GM21367 (cell line): ENCODE results near the gene SOST.

Source experiments
- ATAC-seq: cut with Tn5 transposase; IDR thresholded peaks from one replicate; pipeline ENCODE4 v1.9.1; 2021; ENCODE audit not compliant: unreplicated experiment

Gene SOST

GRCh38 chr17:43745541-43745940 is 13.1 kb downstream of the SOST start:
- ATAC-seq, result no peak

DNA sequence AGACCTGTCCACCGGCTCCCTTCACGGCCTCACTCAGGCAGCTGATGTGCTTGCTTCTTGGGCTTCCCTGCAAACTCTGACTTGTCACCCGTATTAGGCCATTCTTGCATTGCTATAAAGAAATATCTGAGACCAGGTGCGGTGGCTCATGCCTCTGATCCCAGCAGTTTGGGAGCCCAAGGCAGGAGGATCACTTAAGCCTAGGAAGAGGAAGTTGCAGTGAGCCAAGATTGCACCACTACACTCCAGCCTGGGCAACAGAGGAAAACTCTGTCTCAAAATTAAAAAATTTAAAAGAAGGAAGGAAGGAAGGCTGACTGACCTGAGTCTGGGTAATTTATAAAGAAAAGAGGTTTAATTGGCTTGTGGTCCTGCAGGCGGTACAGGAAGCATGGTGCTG is 17.0 kb downstream of the SOST start:
- ATAC-seq, result no peak

DNA sequence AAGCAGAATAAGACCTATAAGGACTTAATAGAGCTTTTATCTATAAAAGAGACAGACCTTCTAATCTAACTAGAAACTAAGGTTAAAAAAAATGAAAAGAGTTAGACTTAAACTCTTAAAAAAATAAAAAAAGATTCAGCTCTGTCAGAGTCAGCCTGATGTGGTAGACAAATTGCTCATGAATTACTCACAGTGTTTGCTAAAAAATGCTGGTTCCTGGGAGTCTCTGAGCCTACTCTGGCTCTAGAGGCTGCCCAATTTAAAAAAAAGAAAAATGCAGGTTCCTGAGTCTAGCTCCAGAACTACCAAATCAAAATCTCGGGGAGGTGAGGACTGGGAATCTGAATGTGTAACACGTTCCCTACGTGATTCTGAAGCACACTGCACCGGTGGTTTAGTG is 18.1 kb downstream of the SOST start:
- no peak for ATAC-seq

GRCh38 chr17:43737722-43738121 is 20.9 kb downstream of the SOST start:
- no peak for ATAC-seq

DNA sequence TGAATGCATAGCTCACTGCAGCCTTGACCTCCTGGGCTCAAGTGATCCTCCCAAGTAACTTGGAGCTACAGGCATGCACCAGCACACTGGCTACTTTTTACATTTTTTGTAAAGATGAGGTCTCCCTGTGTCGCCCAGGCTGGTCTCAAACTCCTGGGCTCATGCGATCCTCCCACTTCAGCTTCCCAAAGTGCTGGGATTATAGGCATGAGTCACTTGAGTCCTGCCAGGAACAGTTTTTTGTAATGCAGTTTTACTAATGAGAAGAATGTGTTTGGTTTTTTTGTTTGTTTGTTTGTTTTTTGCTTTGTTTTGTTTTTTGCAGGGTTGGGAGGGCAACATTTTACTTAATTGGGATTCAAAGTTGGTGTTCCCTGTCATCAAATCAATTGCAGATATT is 22.2 kb downstream of the SOST start:
- ATAC-seq, result no peak

- ATAC-seq, result no peak
Observed at GRCh38 chr17:43734376-43734775, 24.2 kb downstream of the SOST start.

GRCh38 chr17:43733956-43734355 is 24.6 kb downstream of the SOST start:
- no peak for ATAC-seq

DNA sequence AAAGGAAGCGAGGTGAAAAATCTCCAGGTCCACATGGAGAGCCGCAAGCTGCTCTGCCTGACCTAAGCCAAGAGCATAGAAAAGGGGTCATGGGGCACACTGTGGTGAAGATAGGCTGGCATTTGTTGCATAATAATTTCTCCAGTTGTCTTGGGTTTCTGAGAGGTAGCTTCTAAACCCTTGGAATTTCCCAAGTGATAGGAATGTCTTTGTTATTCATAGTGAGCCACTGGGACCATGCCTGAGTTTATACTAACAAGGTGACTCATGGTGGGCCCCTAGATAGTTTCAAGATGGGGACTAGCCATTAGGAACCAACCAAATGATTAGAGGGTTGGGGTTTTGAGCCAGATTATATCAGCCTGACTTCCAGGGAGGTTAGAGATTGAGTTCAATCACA is 25.6 kb downstream of the SOST start:
- no peak for ATAC-seq

GRCh38 chr17:43728081-43728480 is 30.5 kb downstream of the SOST start:
- ATAC-seq, result no peak

DNA sequence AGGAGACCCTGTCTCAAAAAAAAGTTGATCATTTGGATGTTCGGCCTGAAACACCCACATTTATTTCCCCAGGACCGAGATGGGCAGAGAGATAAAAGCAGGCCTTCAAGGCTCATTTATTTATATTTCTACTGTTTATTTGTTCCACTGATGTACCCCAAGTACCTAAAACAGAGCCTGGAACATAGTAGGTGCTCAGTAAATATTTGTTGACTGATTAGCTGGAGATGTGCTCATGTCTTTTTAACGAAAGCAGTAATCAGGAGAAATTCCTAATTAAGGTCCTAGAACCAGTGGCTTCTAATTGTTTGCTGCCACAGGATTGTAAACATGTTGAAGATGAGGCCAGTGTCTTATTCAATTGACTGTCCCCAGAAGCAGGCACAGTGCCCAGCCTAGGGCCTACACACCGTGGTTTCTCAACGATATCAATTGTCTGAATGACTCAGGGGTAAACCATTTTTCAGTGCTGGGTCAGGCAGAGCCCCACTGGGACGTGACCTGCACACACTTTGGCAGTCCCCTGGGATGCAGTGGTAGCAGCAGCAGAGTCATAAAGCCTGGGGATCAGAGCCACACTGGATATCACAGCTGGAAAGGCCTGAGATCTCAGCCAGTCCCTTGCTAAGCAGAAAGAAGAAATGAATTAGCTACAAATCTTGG is 34.8 kb downstream of the SOST start:
- no peak for ATAC-seq

GRCh38 chr17:43722870-43723665 is 35.5 kb downstream of the SOST start:
- ATAC-seq, result no peak

DNA sequence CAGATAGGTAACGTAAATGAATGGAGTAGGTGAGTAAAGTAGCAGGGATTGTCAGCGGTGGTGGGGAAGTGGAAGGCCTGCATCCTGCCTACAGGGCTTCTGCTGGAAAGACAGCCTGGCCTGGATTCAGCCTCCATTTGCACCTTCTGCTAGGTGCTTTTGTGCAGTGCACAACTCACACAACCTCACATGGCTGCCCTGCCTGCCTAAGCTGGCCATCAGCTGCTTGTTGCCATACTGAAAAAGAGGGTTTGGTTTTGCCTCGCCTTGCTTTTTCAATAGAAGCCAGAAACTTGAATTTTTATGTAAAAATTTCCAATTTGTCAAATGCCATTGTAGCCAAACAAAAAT is 36.3 kb downstream of the SOST start:
- no peak for ATAC-seq

DNA sequence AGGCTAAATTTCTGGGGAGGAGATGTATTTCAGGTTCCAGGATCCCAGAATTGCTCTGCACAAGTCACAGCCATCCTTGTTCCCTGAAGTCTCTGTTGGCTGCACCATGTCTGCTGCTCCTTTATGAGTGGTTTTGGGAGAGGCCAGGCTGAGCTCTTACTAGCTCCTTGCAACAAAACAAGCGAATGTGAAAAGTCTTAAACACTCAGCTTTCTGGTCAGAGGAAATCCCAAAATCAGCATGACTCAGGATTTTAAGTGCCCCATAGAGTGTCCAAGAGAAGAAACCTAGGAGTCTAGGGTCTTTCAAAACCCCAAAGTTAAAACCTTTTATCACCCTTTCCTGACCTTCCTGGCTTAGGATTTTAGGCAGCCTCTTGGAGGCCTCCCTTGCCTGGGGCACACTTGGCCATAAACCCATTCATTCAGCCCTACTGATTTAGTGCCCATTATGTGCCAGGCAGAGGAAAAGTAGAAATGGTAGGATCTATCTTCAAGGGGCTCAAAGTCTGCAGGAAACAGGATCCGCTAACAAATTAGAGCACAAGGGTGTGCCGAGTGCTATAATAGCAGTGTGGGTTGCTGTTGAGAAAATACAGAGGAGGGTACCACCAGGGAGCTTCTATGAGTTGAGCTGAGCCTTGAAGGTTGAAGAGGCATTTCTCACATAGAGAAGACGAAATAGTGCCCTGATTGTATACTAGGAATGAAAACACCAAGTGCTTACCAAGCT is 36.9 kb downstream of the SOST start:
- ATAC-seq, result no peak

DNA sequence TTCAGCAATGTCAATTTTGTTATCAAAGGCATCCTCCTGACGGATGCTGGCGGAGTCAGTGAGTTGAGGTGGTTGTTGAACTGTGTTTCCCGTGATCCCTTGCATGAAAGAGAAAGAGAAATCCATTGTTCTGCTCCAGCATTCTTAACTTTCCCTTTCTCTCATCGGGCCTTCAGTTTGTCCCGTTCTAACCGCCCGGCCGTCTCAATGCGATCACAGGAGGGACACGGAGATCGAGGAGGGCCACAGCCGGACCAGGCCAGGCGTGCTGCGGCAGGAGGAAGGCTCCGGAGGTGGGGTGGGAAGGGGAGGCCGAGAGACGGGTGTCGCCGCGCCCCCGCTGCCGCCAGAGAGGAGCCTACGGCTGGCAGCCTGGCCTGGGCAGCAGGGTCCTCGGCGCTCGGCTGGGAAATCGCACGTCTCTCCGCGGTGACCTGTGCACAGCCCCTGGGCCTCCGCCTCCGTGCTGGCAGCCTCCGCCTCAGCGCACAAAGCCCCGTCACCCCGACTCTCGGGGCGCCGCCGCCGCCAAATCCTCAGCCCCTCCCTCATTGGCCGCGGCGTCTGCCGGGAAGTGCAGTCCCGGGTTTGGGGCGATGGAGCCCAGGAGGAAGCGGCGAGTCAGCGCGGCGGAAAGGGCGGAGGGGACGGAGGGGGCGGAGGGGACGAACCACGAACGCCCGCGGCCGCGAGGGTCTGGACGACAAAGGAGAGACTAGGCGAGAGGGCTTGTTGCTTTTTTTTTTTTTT is 38.1 kb downstream of the SOST start:
- no peak for ATAC-seq

DNA sequence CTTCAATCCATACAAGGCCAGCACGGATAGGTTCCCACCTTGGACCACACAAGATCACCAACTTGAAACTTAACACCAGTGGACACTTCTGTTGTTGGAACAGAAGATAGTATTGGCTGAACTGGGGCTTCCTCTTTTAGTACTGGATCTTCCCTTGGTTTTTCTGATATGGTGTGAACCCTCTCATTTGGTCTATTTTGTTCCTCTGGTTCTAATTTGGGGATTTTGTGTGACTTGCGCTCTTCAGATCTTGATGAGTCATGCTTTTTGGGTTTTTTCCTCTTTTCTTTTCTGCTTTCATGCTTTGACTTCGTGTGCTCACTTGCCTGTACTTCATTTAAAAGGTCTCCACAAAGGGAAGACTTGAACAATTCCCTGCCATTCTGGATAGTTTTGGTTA is 39.0 kb downstream of the SOST start:
- no peak for ATAC-seq

GRCh38 chr17:43718544-43718943 is 40.0 kb downstream of the SOST start:
- ATAC-seq, result no peak

- ATAC-seq, result no peak
Observed at GRCh38 chr17:43717913-43718312, 40.7 kb downstream of the SOST start.

DNA sequence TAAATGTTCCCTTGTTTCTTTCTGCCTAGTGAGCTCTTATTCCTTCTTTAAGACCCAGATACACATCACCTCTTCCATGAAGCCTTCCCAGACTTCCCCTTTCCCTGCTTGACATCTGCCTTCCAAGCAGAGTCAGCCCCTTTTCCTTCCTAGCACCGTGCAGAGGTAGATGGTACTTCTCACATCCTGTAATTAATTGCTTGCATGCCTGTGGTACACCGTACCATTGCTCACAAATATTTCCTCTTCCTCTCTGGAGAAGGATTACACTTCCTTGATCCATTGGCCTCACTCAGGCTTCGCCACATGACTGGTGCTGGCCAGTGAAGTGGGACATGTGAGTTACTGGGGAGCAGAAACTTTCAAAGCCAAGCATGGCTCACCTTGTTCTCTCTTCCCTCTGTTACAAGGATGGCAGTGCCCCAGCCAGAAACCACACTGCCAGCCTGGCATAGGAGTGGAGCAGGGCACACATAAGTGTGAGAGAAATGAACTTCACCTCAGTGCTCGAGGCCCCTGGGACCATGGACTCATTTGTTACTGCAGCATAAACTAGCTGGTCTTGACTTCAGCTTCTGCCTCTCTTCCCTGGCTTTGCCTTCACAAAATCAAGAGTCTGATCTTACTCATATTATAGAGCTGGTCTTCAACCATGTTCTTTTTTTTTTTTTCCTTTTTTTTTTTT is 44.0 kb downstream of the SOST start:
- no peak for ATAC-seq

DNA sequence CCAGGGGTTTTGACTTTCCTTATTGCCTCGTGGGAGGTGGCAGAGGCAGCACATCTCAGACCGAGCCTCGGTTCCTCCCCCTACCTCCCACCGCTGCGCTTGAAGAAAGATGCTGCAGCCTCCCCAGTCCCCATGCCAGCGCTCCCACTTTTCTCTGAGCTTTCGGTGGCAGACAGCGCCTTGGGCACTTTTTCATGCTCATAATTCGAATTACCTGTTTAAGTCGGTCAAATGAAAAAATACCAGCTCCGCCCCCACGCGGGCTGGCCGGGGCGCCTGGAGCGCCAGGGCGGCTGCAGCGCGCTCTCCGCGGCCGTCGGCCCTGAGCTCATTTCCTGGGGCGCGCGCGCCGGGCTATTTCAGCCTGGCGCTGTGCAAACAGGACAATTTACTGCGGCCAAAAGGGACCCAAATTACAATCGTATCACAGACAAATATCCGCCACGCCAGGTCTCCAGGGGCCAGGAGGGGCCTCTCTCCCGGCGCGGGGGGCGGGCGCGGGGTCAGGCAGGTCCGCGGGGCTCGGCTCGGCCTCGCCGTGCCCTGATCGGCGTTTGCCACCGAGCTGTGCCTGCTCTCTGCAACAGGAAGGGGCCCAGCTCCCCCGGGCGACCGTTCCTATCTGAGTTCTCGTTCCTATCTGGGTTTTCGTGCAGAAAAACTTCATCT is 45.0 kb downstream of the SOST start:
- no peak for ATAC-seq

DNA sequence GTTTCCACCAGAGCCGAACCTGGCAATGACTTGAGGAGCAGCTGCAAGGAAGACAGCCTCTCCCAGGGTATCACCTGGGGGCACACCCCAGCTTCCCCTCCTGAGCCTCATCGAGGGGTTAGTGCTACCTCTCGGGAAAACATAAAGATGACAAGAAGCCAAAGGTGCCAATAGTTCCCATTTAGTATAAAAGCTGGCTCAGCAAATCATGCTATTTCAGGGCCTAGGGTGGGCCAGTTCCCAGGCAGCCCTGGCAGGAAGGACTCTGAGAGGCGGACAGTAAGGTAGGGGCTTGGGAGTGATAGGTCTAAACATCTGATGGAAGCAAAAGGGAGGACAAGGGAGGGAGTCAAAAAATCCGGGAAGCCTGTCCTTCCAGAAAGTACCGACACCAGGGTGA is 46.2 kb downstream of the SOST start:
- no peak for ATAC-seq
